ENCODE results near the gene TENM3. TPM values are rescaled to one million over a fixed set of nuclear protein-coding genes. Genes with fewer than 3 reads are reported as not detected.
A peak's percentile ranks its signal among the peaks of the same experiment; 100 is the strongest.

Gene TENM3
- total and polyA plus RNA-seq, 2 donors from 2014 or later = 0.58 to 6.8 TPM

DNA sequence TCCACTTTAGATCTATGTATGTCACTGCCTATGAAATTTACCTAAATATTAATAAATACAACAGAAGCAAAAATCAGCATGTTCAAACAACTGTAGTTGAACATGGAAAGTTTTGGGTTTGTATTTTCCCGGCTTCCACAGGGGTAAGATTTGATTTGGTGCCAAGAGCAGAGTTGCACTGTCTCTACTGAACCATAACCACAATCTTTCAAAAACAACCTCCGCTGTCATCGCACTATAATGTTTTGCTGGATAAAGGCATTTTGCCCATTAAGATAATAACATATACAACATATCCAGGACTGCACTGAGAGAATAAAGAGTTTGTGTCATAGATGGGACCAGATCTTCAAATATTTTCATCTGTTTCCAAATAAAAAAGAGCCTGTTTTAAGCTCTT, 94.9 kb downstream of the TENM3 start:
- DNase-seq = no peak
- no peak for FAIRE-seq
- Histone ChIP-seq H3K27me3 (ENCODE audit: control insufficient read depth, insufficient read depth, low read length) (no peaks in the 10 kb centered on the region), H3K4me1 (ENCODE audit: control insufficient read depth in 2 of 3, insufficient read depth in 2 of 3, low read depth in 1 of 3, low read length in 3 of 3) (no peaks in the 10 kb centered on the region), H3K9me3 (ENCODE audit: control insufficient read depth in 2 of 3, insufficient read depth in 1 of 3, low read length in 3 of 3) (no peaks in the 10 kb centered on the region), H3K9ac (ENCODE audit: low read length in 3 of 3) (no peak overlapping the region), H3K4me3 (ENCODE audit: low read length in 3 of 3) (no peak overlapping the region), H3K27ac (ENCODE audit: low read depth in 2 of 2, low read length in 2 of 2) (no peak overlapping the region), H3K36me3 (ENCODE audit: control insufficient read depth in 2 of 3, insufficient read depth in 3 of 3, low read length in 3 of 3) (no peaks in the 10 kb centered on the region)
- intact Hi-C loops (cut with DNase I) = no loop called here
- TF ChIP-seq, protein P1, sequence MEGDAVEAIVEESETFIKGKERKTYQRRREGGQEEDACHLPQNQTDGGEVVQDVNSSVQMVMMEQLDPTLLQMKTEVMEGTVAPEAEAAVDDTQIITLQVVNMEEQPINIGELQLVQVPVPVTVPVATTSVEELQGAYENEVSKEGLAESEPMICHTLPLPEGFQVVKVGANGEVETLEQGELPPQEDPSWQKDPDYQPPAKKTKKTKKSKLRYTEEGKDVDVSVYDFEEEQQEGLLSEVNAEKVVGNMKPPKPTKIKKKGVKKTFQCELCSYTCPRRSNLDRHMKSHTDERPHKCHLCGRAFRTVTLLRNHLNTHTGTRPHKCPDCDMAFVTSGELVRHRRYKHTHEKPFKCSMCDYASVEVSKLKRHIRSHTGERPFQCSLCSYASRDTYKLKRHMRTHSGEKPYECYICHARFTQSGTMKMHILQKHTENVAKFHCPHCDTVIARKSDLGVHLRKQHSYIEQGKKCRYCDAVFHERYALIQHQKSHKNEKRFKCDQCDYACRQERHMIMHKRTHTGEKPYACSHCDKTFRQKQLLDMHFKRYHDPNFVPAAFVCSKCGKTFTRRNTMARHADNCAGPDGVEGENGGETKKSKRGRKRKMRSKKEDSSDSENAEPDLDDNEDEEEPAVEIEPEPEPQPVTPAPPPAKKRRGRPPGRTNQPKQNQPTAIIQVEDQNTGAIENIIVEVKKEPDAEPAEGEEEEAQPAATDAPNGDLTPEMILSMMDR (IDR thresholded peaks at IDR 0.05; ENCODE audit: borderline replicate concordance, extremely low read depth, insufficient read depth) = no peak

DNA sequence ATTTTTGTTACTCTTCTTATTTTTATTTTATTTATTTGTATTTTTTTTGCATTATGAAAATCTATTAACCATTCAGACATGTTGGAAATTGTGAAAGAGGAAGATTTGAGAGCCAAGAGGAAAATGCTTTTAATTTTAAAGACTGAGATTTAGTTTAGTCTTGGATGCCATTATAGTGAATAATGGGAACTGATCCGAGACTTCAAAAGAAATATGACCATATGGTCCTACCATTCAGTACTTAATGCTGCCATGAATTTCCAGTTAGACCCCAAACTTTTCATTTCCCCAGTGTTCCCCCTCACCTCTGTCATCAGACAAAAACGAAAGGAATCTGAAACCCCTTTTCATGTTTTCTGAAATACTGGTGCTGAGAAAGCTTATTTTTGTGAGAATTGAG, 95.5 kb downstream of the TENM3 start:
- Histone ChIP-seq H3K36me3 (ENCODE audit: control insufficient read depth in 2 of 3, insufficient read depth in 3 of 3, low read length in 3 of 3) (no peaks in the 10 kb centered on the region), H3K9ac (ENCODE audit: low read length in 3 of 3) (no peak overlapping the region), H3K27me3 (ENCODE audit: control insufficient read depth, insufficient read depth, low read length) (no peaks in the 10 kb centered on the region), H3K4me1 (ENCODE audit: control insufficient read depth in 2 of 3, insufficient read depth in 2 of 3, low read depth in 1 of 3, low read length in 3 of 3) (no peaks in the 10 kb centered on the region), H3K9me3 (ENCODE audit: control insufficient read depth in 2 of 3, insufficient read depth in 1 of 3, low read length in 3 of 3) (no peaks in the 10 kb centered on the region), H3K27ac (ENCODE audit: low read depth in 2 of 2, low read length in 2 of 2) (no peak overlapping the region), H3K4me3 (ENCODE audit: low read length in 3 of 3) (no peak overlapping the region)
- TF ChIP-seq, protein P1 (IDR thresholded peaks at IDR 0.05; ENCODE audit: borderline replicate concordance, extremely low read depth, insufficient read depth) = no peak
- FAIRE-seq (no peak), DNase-seq (no peak)
- intact Hi-C loops (cut with DNase I) = no loop called here

GRCh38 chr4:182339221-182339641, 96.0 kb downstream of the TENM3 start:
- intact Hi-C loops (cut with DNase I) = no loop called here
- DNase-seq = peak in 2 of 5 donors; percentile 66
- FAIRE-seq = no peak
- TF ChIP-seq, protein P1 (IDR thresholded peaks at IDR 0.05; ENCODE audit: borderline replicate concordance, extremely low read depth, insufficient read depth) = no peak
- H3K9ac ChIP-seq (ENCODE audit: low read length in 3 of 3) = no peak overlapping the region
- no peak overlapping the region for H3K4me3 ChIP-seq (ENCODE audit: low read length in 3 of 3)
- H3K9me3 ChIP-seq (ENCODE audit: control insufficient read depth in 2 of 3, insufficient read depth in 1 of 3, low read length in 3 of 3) = no peaks in the 10 kb centered on the region
- H3K27me3 ChIP-seq (ENCODE audit: control insufficient read depth, insufficient read depth, low read length) = no peaks in the 10 kb centered on the region
- H3K27ac ChIP-seq (ENCODE audit: low read depth in 2 of 2, low read length in 2 of 2) = no peak overlapping the region
- no peaks in the 10 kb centered on the region for H3K36me3 ChIP-seq (ENCODE audit: control insufficient read depth in 2 of 3, insufficient read depth in 3 of 3, low read length in 3 of 3)
- H3K4me1 ChIP-seq (ENCODE audit: control insufficient read depth in 2 of 3, insufficient read depth in 2 of 3, low read depth in 1 of 3, low read length in 3 of 3) = no peaks in the 10 kb centered on the region

- H3K9ac ChIP-seq (ENCODE audit: low read length in 3 of 3) = no peak overlapping the region
- no peak overlapping the region for H3K4me3 ChIP-seq (ENCODE audit: low read length in 3 of 3)
- no peaks in the 10 kb centered on the region for H3K27me3 ChIP-seq (ENCODE audit: control insufficient read depth, insufficient read depth, low read length)
- H3K36me3 ChIP-seq (ENCODE audit: control insufficient read depth in 2 of 3, insufficient read depth in 3 of 3, low read length in 3 of 3) = no peaks in the 10 kb centered on the region
- DNase-seq (peak in 1 of 5 donors; percentile 46), FAIRE-seq (no peak)
- H3K9me3 ChIP-seq (ENCODE audit: control insufficient read depth in 2 of 3, insufficient read depth in 1 of 3, low read length in 3 of 3) = no peaks in the 10 kb centered on the region
- H3K4me1 ChIP-seq (ENCODE audit: control insufficient read depth in 2 of 3, insufficient read depth in 2 of 3, low read depth in 1 of 3, low read length in 3 of 3) = no peaks in the 10 kb centered on the region
- TF ChIP-seq, protein P1 (IDR thresholded peaks at IDR 0.05; ENCODE audit: borderline replicate concordance, extremely low read depth, insufficient read depth) = no peak
- H3K27ac ChIP-seq (ENCODE audit: low read depth in 2 of 2, low read length in 2 of 2) = no peak overlapping the region
- intact Hi-C loops (cut with DNase I) = no loop called here
Observed at GRCh38 chr4:182343453-182343852, 100.3 kb downstream of the TENM3 start.
